Transverse colon (tissue), 4 donors: ENCODE data around the gene PRKAR1B. TPM values are rescaled to one million over a fixed set of nuclear protein-coding genes. Genes with fewer than 3 reads are reported as not detected.

Experiments used
- DNase-seq: peaks from one replicate; pipeline ENCODE4 v3.0.0-alpha.2; 2019
- H3K27ac ChIP-seq, 4 donors: fragments of 200-600 bp; sonication (generic); 2 replicates each; pipeline ENCODE4 v1.5.1; 2016 to 2018; ENCODE audit warnings: inconsistent platforms in 4 of 4
- H3K27me3 ChIP-seq: fragments of 200-600 bp; sonication (generic); 2 replicates; pipeline ENCODE4 v1.5.1; 2017; ENCODE audit warnings: inconsistent platforms
- H3K36me3 ChIP-seq, 4 donors: fragments of 200-600 bp; sonication (generic); 2 replicates each; pipeline ENCODE4 v1.5.1; 2017 to 2019; ENCODE audit warnings: inconsistent platforms in 4 of 4
- H3K4me1 ChIP-seq, 4 donors: fragments of 200-600 bp; sonication (generic); 2 replicates each; pipeline ENCODE4 v1.5.1; 2017 to 2020; ENCODE audit warnings: inconsistent platforms in 4 of 4
- H3K4me3 ChIP-seq, 4 donors: fragments of 200-600 bp; sonication (generic); 1 replicate in 1 of 4; 2 replicates in 3 of 4; pipeline versions ENCODE4 v1.5.1 to v1.6.1; 2017 to 2019; ENCODE audit warnings: inconsistent platforms in 4 of 4
- H3K9me3 ChIP-seq, 2 donors: fragments of 200-600 bp; sonication (generic); 2 replicates each; pipeline ENCODE4 v1.5.1; 2017 to 2019; ENCODE audit warnings: inconsistent platforms in 2 of 2
- CTCF ChIP-seq, 5 experiments: fragments of 200-600 bp in 3 of 5; fragments of 450-650 bp in 2 of 5; sonication (generic) in 3 of 5; IDR thresholded peaks; 1 replicate in 2 of 5; 2 replicates in 3 of 5; pipeline ENCODE4 v1.5.1; 2016 to 2017; ENCODE audit warnings: antibody characterized with exemption in 5 of 5, inconsistent platforms in 3 of 5, mild to moderate bottlenecking in 2 of 5, moderate library complexity in 1 of 5
- EP300 ChIP-seq: sonication (generic); formaldehyde crosslinking; IDR thresholded peaks from one replicate; pipeline ENCODE4 v1.6.1; 2017; ENCODE audit warnings: antibody characterized with exemption, low read depth
- POLR2A ChIP-seq: fragments of 450-650 bp; IDR thresholded peaks from one replicate; pipeline ENCODE4 v1.6.1; 2016; ENCODE audit warnings: antibody characterized with exemption, mild to moderate bottlenecking, moderate library complexity
- POLR2AphosphoS5 ChIP-seq, 3 donors: sonication (generic); formaldehyde crosslinking; IDR thresholded peaks; one replicate each; pipeline ENCODE4 v1.6.1; 2016; ENCODE audit warnings: antibody characterized with exemption in 3 of 3
- WGBS, 2 donors: methylation state at CpG; one replicate each; pipeline ENCODE4 v1.1.5; 2018; ENCODE audit warnings: low coverage in 1 of 2; 5-methylcytosine and 5-hydroxymethylcytosine counted together
- in situ Hi-C, 4 donors: fragments of 200-750 bp; cut with MboI; loops; one replicate each; pipeline versions ENCODE4 v1.15.0 to v1.15.1; 2017; ENCODE audit warnings: low sequenced_read_pairs in 3 of 4, low pct_ligation_motif_present in 1 of 4, low pct_unique_long_range_greater_than_20kb in 1 of 4
- intact Hi-C: fragments of 100-400 bp; cut with DNase I; formaldehyde crosslinking; loops from one replicate; pipeline ENCODE4 v1.15.1; 2023; ENCODE audit warnings: low total_unique reads
- total RNA-seq, 4 donors: library from RNA; depleted of rRNA; stranded (reverse); fragments of >200 nt; gene quantifications; one replicate each; pipeline ENCODE4 v1.1.0, GENCODE V29; 2016

PRKAR1B gene
- total RNA-seq, 4 donors from 2014 or later, result 15.7 to 53.9 (median 16.9) TPM

- 78 to 100% methylated on average over 3 to 8 of the region's 8 CpGs for WGBS, 2 donors
- TF ChIP-seq CTCF (IDR thresholded peaks at IDR 0.05), result no peak
- TF ChIP-seq POLR2AphosphoS5 (IDR thresholded peaks at IDR 0.05), result no peak
- no peak for TF ChIP-seq EP300
- TF ChIP-seq POLR2A, result no peak
- no peak for DNase-seq
- H3K27ac ChIP-seq, result no peak overlapping the region
- no peaks in the 10 kb centered on the region for H3K9me3 ChIP-seq
- H3K36me3 ChIP-seq, result peaks cover 0 to 14% (median 5%) of the 10 kb centered on the region in 4 donors
- H3K27me3 ChIP-seq, result no peaks in the 10 kb centered on the region
- H3K4me3 ChIP-seq, result no peak overlapping the region
- intact Hi-C loops (no loop called here), in situ Hi-C loops (no loop called here)
- H3K4me1 ChIP-seq, result no peaks in the 10 kb centered on the region
Measured at GRCh38 chr7:742791-743190, 15.7 kb upstream of the PRKAR1B start.

GRCh38 chr7:741850-742249, 14.8 kb upstream of the PRKAR1B start:
- Histone ChIP-seq H3K4me1 (no peaks in the 10 kb centered on the region), H3K27ac (no peak overlapping the region), H3K9me3 (no peaks in the 10 kb centered on the region), H3K27me3 (no peaks in the 10 kb centered on the region), H3K36me3 (peaks cover 0 to 14% (median 5%) of the 10 kb centered on the region in 4 donors), H3K4me3 (no peak overlapping the region)
- in situ Hi-C loops (no loop called here), intact Hi-C loops (no loop called here)
- DNase-seq, result no peak
- WGBS, 2 donors, result 85% methylated on average over 15 of the region's 15 CpGs; no CpG with 5 or more reads in 1 of the 2 donors
- no peak for TF ChIP-seq POLR2AphosphoS5 (IDR thresholded peaks at IDR 0.05)
- no peak for TF ChIP-seq EP300
- TF ChIP-seq CTCF (IDR thresholded peaks at IDR 0.05), result no peak
- TF ChIP-seq POLR2A, result no peak

- Histone ChIP-seq H3K27ac (no peak overlapping the region), H3K4me1 (no peaks in the 10 kb centered on the region), H3K27me3 (no peaks in the 10 kb centered on the region), H3K36me3 (peaks cover 0 to 14% (median 5%) of the 10 kb centered on the region in 4 donors), H3K4me3 (no peak overlapping the region), H3K9me3 (no peaks in the 10 kb centered on the region)
- intact Hi-C loops (no loop called here), in situ Hi-C loops (no loop called here)
- TF ChIP-seq CTCF (IDR thresholded peaks at IDR 0.05) (no peak), POLR2A (no peak), POLR2AphosphoS5 (IDR thresholded peaks at IDR 0.05) (no peak), EP300 (no peak)
- 100% methylated on average over 9 of the region's 17 CpGs; no CpG with 5 or more reads in 1 of the 2 donors for WGBS, 2 donors
- DNase-seq, result no peak
Measured at GRCh38 chr7:741191-741671, 14.2 kb upstream of the PRKAR1B start.

- Histone ChIP-seq H3K27ac (no peak overlapping the region), H3K36me3 (peaks cover 0 to 14% (median 5%) of the 10 kb centered on the region in 4 donors), H3K4me3 (no peak overlapping the region), H3K27me3 (no peaks in the 10 kb centered on the region), H3K4me1 (no peaks in the 10 kb centered on the region), H3K9me3 (no peaks in the 10 kb centered on the region)
- intact Hi-C loops, result no loop called here
- in situ Hi-C loops, result no loop called here
- TF ChIP-seq EP300 (no peak), POLR2AphosphoS5 (IDR thresholded peaks at IDR 0.05) (no peak), POLR2A (no peak), CTCF (IDR thresholded peaks at IDR 0.05) (no peak)
- DNase-seq, result no peak
- WGBS, 2 donors, result 98% methylated on average over 46 of the region's 46 CpGs; no CpG with 5 or more reads in 1 of the 2 donors
Measured at GRCh38 chr7:739983-740942, 13.2 kb upstream of the PRKAR1B start.
